Smooth muscle cell (in vitro differentiated cells): Measurements from ENCODE around the gene FMN2. TPM values are rescaled to one million over a fixed set of nuclear protein-coding genes. Genes with fewer than 3 reads are reported as not detected.
A peak's percentile ranks its signal among the peaks of the same experiment; 100 is the strongest.

Experiments
- DNase-seq: peaks from one replicate; lab custom pipeline; 2025; ENCODE audit not compliant: unreplicated experiment; lab: John Stamatoyannopoulos, UW
- H2AFZ ChIP-seq: fragments of 200-600 bp; sonication (generic); 2 replicates; pipeline ENCODE4 v1.6.0; 2016; ENCODE audit warnings: antibody characterized with exemption, low read depth, mild to moderate bottlenecking
- H3F3A ChIP-seq: fragments of 200-600 bp; sonication (generic); 2 replicates; pipeline ENCODE4 v1.6.0; 2017; ENCODE audit warnings: antibody characterized with exemption, low read depth
- H3K27ac ChIP-seq: fragments of 200-600 bp; sonication (generic); 2 replicates; pipeline ENCODE4 v1.5.1; 2016; ENCODE audit warnings: low read depth, mild to moderate bottlenecking
- H3K27me3 ChIP-seq: fragments of 200-600 bp; sonication (generic); 2 replicates; pipeline ENCODE4 v1.6.1; 2016; ENCODE audit warnings: low read depth, mild to moderate bottlenecking
- H3K36me3 ChIP-seq: fragments of 200-600 bp; sonication (generic); 2 replicates; pipeline ENCODE4 v1.5.1; 2016; ENCODE audit warnings: low read depth
- H3K4me1 ChIP-seq: fragments of 200-600 bp; sonication (generic); 2 replicates; pipeline ENCODE4 v1.5.1; 2016; ENCODE audit warnings: low read depth
- H3K4me2 ChIP-seq: fragments of 200-600 bp; sonication (generic); 2 replicates; pipeline ENCODE4 v1.6.0; 2016; ENCODE audit warnings: mild to moderate bottlenecking
- H3K4me3 ChIP-seq: fragments of 200-600 bp; sonication (generic); 2 replicates; pipeline ENCODE4 v1.5.1; 2016; ENCODE audit warnings: mild to moderate bottlenecking
- H3K79me2 ChIP-seq: fragments of 200-600 bp; sonication (generic); 2 replicates; pipeline ENCODE4 v1.6.0; 2016; ENCODE audit warnings: low read depth, mild to moderate bottlenecking
- H3K9ac ChIP-seq: fragments of 200-600 bp; sonication (generic); 2 replicates; pipeline ENCODE4 v1.6.0; 2016; ENCODE audit warnings: low read depth
- H3K9me3 ChIP-seq: fragments of 200-600 bp; sonication (generic); replicated peaks from 2 replicates; pipeline ENCODE4 v1.5.1; 2016; ENCODE audit warnings: low read depth
- H4K20me1 ChIP-seq: fragments of 200-600 bp; sonication (generic); 2 replicates; pipeline ENCODE4 v1.6.0; 2016; ENCODE audit warnings: low read depth
- CTCF ChIP-seq: fragments of 200-600 bp; sonication (generic); IDR thresholded peaks from 2 replicates; pipeline ENCODE4 v1.5.1; 2017; ENCODE audit warnings: borderline replicate concordance, mild to moderate bottlenecking, antibody characterized with exemption; ENCODE audit not compliant: insufficient read depth, poor library complexity, severe bottlenecking
- WGBS: methylation state at CpG from one replicate; pipeline ENCODE4 v1.1.7; 2016; ENCODE audit warnings: low lambda C conversion rate; 5-methylcytosine and 5-hydroxymethylcytosine counted together
- polyA plus RNA-seq: library from polyadenylated mRNA; unstranded; fragments of >200 nt; fragmentation: Nextera tagmentation; extraction: Ambion mirVana; gene quantifications from 2 replicates; pipeline ENCODE4 v1.2.1, GENCODE V29; 2016
- total RNA-seq: library from RNA; depleted of rRNA; stranded (reverse); fragments of >200 nt; gene quantifications from 2 replicates; pipeline ENCODE4 v1.2.3, GENCODE V29; 2014

The FMN2 gene
- total and polyA plus RNA-seq, 2 experiments from 2014 or later = 1.9 to 6.2 TPM

- Histone ChIP-seq H3K4me3 (peak overlapping the region; percentile 44), H3K27me3 (no peaks in the 10 kb centered on the region), H3K9me3 (no peaks in the 10 kb centered on the region), H3K4me2 (peak overlapping the region; percentile 87), H3F3A (peaks cover 4% of the 10 kb centered on the region), H3K9ac (no peak overlapping the region), H2AFZ (peak overlapping the region; percentile 66), H4K20me1 (no peaks in the 10 kb centered on the region), H3K27ac (no peak overlapping the region), H3K79me2 (peaks cover 3% of the 10 kb centered on the region), H3K4me1 (no peaks in the 10 kb centered on the region), H3K36me3 (no peaks in the 10 kb centered on the region)
- 29% methylated on average over 50 of the region's 52 CpGs for WGBS
- DNase-seq = no peak
- peak; percentile 32 for TF ChIP-seq CTCF
These were observed 401.3 kb downstream of the FMN2 start for GRCh38 chr1:240492832-240493440.

- no peak overlapping the region for H2AFZ ChIP-seq
- no peak overlapping the region for H3K27ac ChIP-seq
- no peaks in the 10 kb centered on the region for H4K20me1 ChIP-seq
- H3K9me3 ChIP-seq = no peaks in the 10 kb centered on the region
- H3K4me1 ChIP-seq = no peaks in the 10 kb centered on the region
- H3K27me3 ChIP-seq = no peaks in the 10 kb centered on the region
- DNase-seq = no peak
- no peak overlapping the region for H3K9ac ChIP-seq
- no peak overlapping the region for H3K4me3 ChIP-seq
- no peak for TF ChIP-seq CTCF
- peaks cover 8% of the 10 kb centered on the region for H3F3A ChIP-seq
- WGBS = 85% methylated on average over 4 of the region's 4 CpGs
- H3K79me2 ChIP-seq = peaks cover 3% of the 10 kb centered on the region
- no peak overlapping the region for H3K4me2 ChIP-seq
- no peaks in the 10 kb centered on the region for H3K36me3 ChIP-seq
These were observed 403.9 kb downstream of the FMN2 start for GRCh38 chr1:240495601-240496000.

GRCh38 chr1:240496356-240496755 is 404.7 kb downstream of the FMN2 start:
- no peaks in the 10 kb centered on the region for H3K9me3 ChIP-seq

More at GRCh38 chr1:240496356-240496755, 404.7 kb downstream of the FMN2 start:
- WGBS = 92% methylated on average over 7 of the region's 7 CpGs
- no peak for DNase-seq
- no peaks in the 10 kb centered on the region for H3K36me3 ChIP-seq
- peaks cover 8% of the 10 kb centered on the region for H3F3A ChIP-seq
- no peak overlapping the region for H3K9ac ChIP-seq
- no peak overlapping the region for H3K4me3 ChIP-seq
- no peaks in the 10 kb centered on the region for H4K20me1 ChIP-seq
- H2AFZ ChIP-seq = no peak overlapping the region
- peaks cover 3% of the 10 kb centered on the region for H3K79me2 ChIP-seq
- no peak overlapping the region for H3K27ac ChIP-seq
- H3K4me1 ChIP-seq = no peaks in the 10 kb centered on the region
- no peak for TF ChIP-seq CTCF
- H3K27me3 ChIP-seq = no peaks in the 10 kb centered on the region
- no peak overlapping the region for H3K4me2 ChIP-seq
